Sigmoid colon (tissue), 4 donors: Measurements from ENCODE around the gene WDR11.

Experiments
- CTCF ChIP-seq, 4 experiments: fragments of 450-650 bp in 3 of 4; fragments of 200-600 bp in 1 of 4; IDR thresholded peaks; one replicate each; pipeline ENCODE4 v1.5.1; 2016 to 2019; ENCODE audit warnings: antibody characterized with exemption in 4 of 4, mild to moderate bottlenecking in 3 of 4, moderate library complexity in 2 of 4
- POLR2A ChIP-seq, 2 donors: fragments of 450-650 bp; IDR thresholded peaks; one replicate each; pipeline ENCODE4 v1.6.1; 2016; ENCODE audit warnings: antibody characterized with exemption in 2 of 2, mild to moderate bottlenecking in 2 of 2, moderate library complexity in 2 of 2
- POLR2AphosphoS5 ChIP-seq, 4 donors: sonication (generic); formaldehyde crosslinking; IDR thresholded peaks; one replicate each; pipeline ENCODE4 v1.6.1; 2017; ENCODE audit warnings: antibody characterized with exemption in 4 of 4

GRCh38 chr10:120944586-120945125 is 93.5 kb downstream of the WDR11 start:
- TF ChIP-seq CTCF (IDR thresholded peaks at IDR 0.05): no peak
- TF ChIP-seq POLR2A (IDR thresholded peaks at IDR 0.05): no peak
- TF ChIP-seq POLR2AphosphoS5 (IDR thresholded peaks at IDR 0.05): no peak
